Liver (tissue), 9 donors: Measurements from ENCODE around the gene FARP1. TPM values are rescaled to one million over a fixed set of nuclear protein-coding genes. Genes with fewer than 3 reads are reported as not detected.

Source experiments
- DNase-seq: peaks from one replicate; pipeline ENCODE4 v3.0.0-alpha.2; 2017; ENCODE audit warnings: low spot score
- H3K27ac ChIP-seq, 2 donors: one replicate each; pipeline ENCODE4 v1.7.0; 2013; ENCODE audit warnings: inconsistent platforms in 2 of 2, low read length in 2 of 2, control low read depth in 1 of 2, low read depth in 1 of 2, mild to moderate bottlenecking in 1 of 2
- H3K27me3 ChIP-seq, 4 donors: one replicate each; pipeline versions ENCODE4 v1.6.1 to v1.7.0; 2013; ENCODE audit warnings: low read length in 3 of 4, inconsistent platforms in 1 of 4, mild to moderate bottlenecking in 1 of 4, moderate library complexity in 1 of 4; ENCODE audit not compliant: control insufficient read depth in 4 of 4, insufficient read depth in 4 of 4
- H3K36me3 ChIP-seq, 4 donors: one replicate each; pipeline versions ENCODE4 v1.6.1 to v1.7.0; 2013; ENCODE audit warnings: low read length in 3 of 4, mild to moderate bottlenecking in 3 of 4, low read depth in 1 of 4, moderate library complexity in 1 of 4; ENCODE audit not compliant: control insufficient read depth in 4 of 4, insufficient read depth in 3 of 4
- H3K4me1 ChIP-seq, 4 donors: one replicate each; pipeline versions ENCODE4 v1.6.1 to v1.7.0; 2013; ENCODE audit warnings: low read length in 3 of 4, mild to moderate bottlenecking in 3 of 4, moderate library complexity in 1 of 4; ENCODE audit not compliant: control insufficient read depth in 4 of 4, insufficient read depth in 4 of 4
- H3K4me3 ChIP-seq, 3 donors: one replicate each; pipeline versions ENCODE4 v1.6.1 to v1.7.0; 2013; ENCODE audit warnings: low read length in 3 of 3, control low read depth in 1 of 3, low read depth in 1 of 3, mild to moderate bottlenecking in 1 of 3
- H3K9ac ChIP-seq, 2 donors: one replicate each; pipeline ENCODE4 v1.7.0; 2013; ENCODE audit warnings: low read length in 2 of 2, mild to moderate bottlenecking in 2 of 2, moderate library complexity in 2 of 2, control low read depth in 1 of 2, low read depth in 1 of 2
- H3K9me3 ChIP-seq, 4 donors: one replicate each; pipeline versions ENCODE4 v1.6.1 to v1.7.0; 2013; ENCODE audit warnings: low read length in 3 of 4; ENCODE audit not compliant: control insufficient read depth in 4 of 4
- ATF3 ChIP-seq: IDR thresholded peaks from 2 replicates; pipeline ENCODE4 v1.6.1; 2016; ENCODE audit warnings: antibody characterized with exemption
- CTCF ChIP-seq: fragments of 150-350 bp; IDR thresholded peaks from 2 replicates; pipeline ENCODE4 v1.5.1; 2017; ENCODE audit warnings: improper control_type of control experiment, low read depth, low read length; ENCODE audit not compliant: missing input control
- EGR1 ChIP-seq, 2 donors: IDR thresholded peaks; 2 replicates each; pipeline ENCODE4 v1.6.1; 2016 to 2018; ENCODE audit warnings: antibody characterized with exemption in 2 of 2, low read depth in 2 of 2
- FOXA1 ChIP-seq: IDR thresholded peaks from 2 replicates; pipeline ENCODE4 v1.6.1; 2016; ENCODE audit warnings: antibody characterized with exemption
- FOXA2 ChIP-seq: IDR thresholded peaks from 2 replicates; pipeline ENCODE4 v1.6.1; 2016; ENCODE audit warnings: antibody characterized with exemption
- GABPA ChIP-seq, 2 donors: IDR thresholded peaks in 1 of 2; conservative IDR thresholded peaks in 1 of 2; 2 replicates each; pipeline ENCODE4 v1.6.1; 2016; ENCODE audit warnings: antibody characterized with exemption in 2 of 2, mild to moderate bottlenecking in 1 of 2, moderate library complexity in 1 of 2
- HNF4A ChIP-seq, 2 donors: conservative IDR thresholded peaks; 2 replicates each; pipeline ENCODE4 v1.6.1; 2016; ENCODE audit warnings: antibody characterized with exemption in 2 of 2, mild to moderate bottlenecking in 2 of 2
- HNF4G ChIP-seq: IDR thresholded peaks from 2 replicates; pipeline ENCODE4 v1.6.1; 2016; ENCODE audit warnings: antibody characterized with exemption
- JUND ChIP-seq, 2 donors: IDR thresholded peaks; 2 replicates each; pipeline ENCODE4 v1.6.1; 2016; ENCODE audit warnings: antibody characterized with exemption in 2 of 2
- MAX ChIP-seq: IDR thresholded peaks from 2 replicates; pipeline ENCODE4 v1.6.1; 2016; ENCODE audit warnings: antibody characterized with exemption
- NR2F2 ChIP-seq: IDR thresholded peaks from 2 replicates; pipeline ENCODE4 v1.6.1; 2016; ENCODE audit warnings: antibody characterized with exemption
- RAD21 ChIP-seq, 2 donors: IDR thresholded peaks; 2 replicates each; pipeline ENCODE4 v1.6.1; 2016; ENCODE audit warnings: antibody characterized with exemption in 2 of 2, mild to moderate bottlenecking in 2 of 2
- REST ChIP-seq: IDR thresholded peaks from 2 replicates; pipeline ENCODE4 v1.6.1; 2016; ENCODE audit warnings: antibody characterized with exemption, mild to moderate bottlenecking
- RXRA ChIP-seq, 2 donors: IDR thresholded peaks; 2 replicates each; pipeline ENCODE4 v1.6.1; 2017 to 2018; ENCODE audit warnings: antibody characterized with exemption in 2 of 2, mild to moderate bottlenecking in 1 of 2
- SP1 ChIP-seq: IDR thresholded peaks from 2 replicates; pipeline ENCODE4 v1.6.1; 2018; ENCODE audit warnings: antibody characterized with exemption, mild to moderate bottlenecking
- TAF1 ChIP-seq: conservative IDR thresholded peaks from 2 replicates; pipeline ENCODE4 v1.6.1; 2016; ENCODE audit warnings: antibody characterized with exemption, mild to moderate bottlenecking
- YY1 ChIP-seq: IDR thresholded peaks from 2 replicates; pipeline ENCODE4 v1.6.1; 2016; ENCODE audit warnings: antibody characterized with exemption, mild to moderate bottlenecking
- ZBTB33 ChIP-seq: IDR thresholded peaks from 2 replicates; pipeline ENCODE4 v1.6.1; 2016; ENCODE audit warnings: antibody characterized with exemption
- WGBS: extraction: QIAGEN DNeasy Blood & Tissue Kit; methylation state at CpG from one replicate; pipeline ENCODE4 v1.1.7; 2013; 5-methylcytosine and 5-hydroxymethylcytosine counted together
- polyA plus RNA-seq, 2 donors: library from polyadenylated mRNA; stranded (reverse) in 1 of 2; unstranded in 1 of 2; fragments of 200-250 nt in 1 of 2; fragments of >200 nt in 1 of 2; fragmentation: Nextera tagmentation in 1 of 2; extraction: Ambion mirVana in 1 of 2; gene quantifications; one replicate each; pipeline versions ENCODE4 v1.2.1 to v1.2.3, GENCODE V29; 2013 to 2015
- total RNA-seq, 2 donors: library from RNA; depleted of rRNA; stranded (reverse); fragments of >200 nt; gene quantifications; one replicate each; pipeline ENCODE4 v1.2.3, GENCODE V29; 2014
- donor health status: healthy.
- donor health status: healthy.
- donor health status: healthy.
- donor health status: healthy.
- donor health status: healthy.

FARP1 gene
- total and polyA plus RNA-seq, 4 donors = 28.4 to 62.6 (median 39.8) TPM

GRCh38 chr13:98460516-98460915 lies 317.6 kb downstream of the FARP1 start:
- no peak overlapping the region for H3K4me3 ChIP-seq
- no peaks in the 10 kb centered on the region for H3K9me3 ChIP-seq
- TF ChIP-seq FOXA1 (no peak), MAX (no peak), GABPA (IDR thresholded peaks at IDR 0.05 in 1 of 2, conservative IDR thresholded peaks at IDR 0.05 in 1 of 2) (no peak), SP1 (no peak), NR2F2 (no peak), RAD21 (IDR thresholded peaks at IDR 0.05) (no peak), FOXA2 (no peak), EGR1 (IDR thresholded peaks at IDR 0.05; ENCODE audit: low read depth in 2 of 2) (no peak), TAF1 (no peak), HNF4G (no peak), CTCF (no peak), ATF3 (no peak), RXRA (IDR thresholded peaks at IDR 0.05) (no peak), ZBTB33 (no peak), JUND (IDR thresholded peaks at IDR 0.05) (no peak), HNF4A (conservative IDR thresholded peaks at IDR 0.05) (no peak), REST (no peak), YY1 (no peak)
- no peak overlapping the region for H3K27ac ChIP-seq
- H3K4me1 ChIP-seq = no peaks in the 10 kb centered on the region
- WGBS = 89% methylated on average over 13 of the region's 13 CpGs
- H3K27me3 ChIP-seq = no peaks in the 10 kb centered on the region
- no peak for DNase-seq
- no peak overlapping the region for H3K9ac ChIP-seq
- peaks cover 12 to 64% (median 43%) of the 10 kb centered on the region in 4 donors for H3K36me3 ChIP-seq
